NCI-H146 (cell line): ENCODE results near the gene UBE2K.
A peak's percentile ranks its signal among the peaks of the same experiment; 100 is the strongest.
"Not testable (repeated sequence)": the region's sequence is repeated elsewhere in the genome, so short reads cannot be mapped to it uniquely, and the experiment has no call there.

Source experiments
- DNase-seq: peaks from one replicate; lab custom pipeline; 2025; lab: John Stamatoyannopoulos, UW

UBE2K gene

DNA sequence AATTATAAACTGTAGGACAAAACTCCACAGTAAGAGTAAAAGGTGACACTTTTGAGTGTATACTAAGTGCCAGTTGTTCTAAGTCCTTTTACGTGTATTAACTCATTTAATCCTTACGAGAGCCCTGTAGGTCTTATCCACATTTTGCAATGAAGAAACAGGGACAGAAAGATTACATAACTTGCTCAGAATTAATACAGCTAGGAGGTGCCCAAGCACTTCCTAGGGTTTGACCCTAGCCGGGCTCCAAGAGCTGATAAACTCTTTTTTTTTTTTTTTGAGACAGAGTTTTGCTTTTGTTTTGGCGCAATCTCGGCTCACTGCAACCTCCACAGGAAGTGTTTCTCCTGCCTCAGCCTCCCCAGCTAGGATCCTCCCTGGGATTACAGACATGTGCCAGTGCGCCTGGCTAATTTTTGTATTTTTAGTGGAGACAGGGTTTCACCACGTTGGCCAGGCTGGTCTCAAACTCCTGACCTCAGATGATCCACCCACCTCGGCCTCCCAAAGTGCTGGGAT, 110.4 kb downstream of the UBE2K start:
- DNase-seq = no peak

DNA sequence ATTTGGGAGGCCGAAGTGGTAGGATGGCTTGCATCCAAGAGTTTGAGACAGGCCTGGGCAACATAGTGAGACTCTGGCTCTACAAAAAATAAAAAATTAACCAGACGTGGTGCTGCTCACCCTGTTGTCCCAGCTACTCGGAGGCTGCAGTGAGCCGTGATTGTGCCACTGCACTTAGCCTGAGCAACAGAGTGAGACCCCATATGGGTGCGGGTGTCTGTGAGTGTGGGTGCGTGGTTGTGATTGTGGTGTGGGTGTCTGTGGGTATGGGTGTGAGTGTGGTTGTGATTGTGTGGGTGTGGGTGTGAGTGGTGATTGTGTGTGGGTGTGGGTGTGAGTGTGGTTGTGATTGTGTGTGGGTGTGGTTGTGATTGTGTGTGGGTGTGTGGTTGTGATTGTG, 114.6 kb downstream of the UBE2K start:
- DNase-seq = no peak

DNA sequence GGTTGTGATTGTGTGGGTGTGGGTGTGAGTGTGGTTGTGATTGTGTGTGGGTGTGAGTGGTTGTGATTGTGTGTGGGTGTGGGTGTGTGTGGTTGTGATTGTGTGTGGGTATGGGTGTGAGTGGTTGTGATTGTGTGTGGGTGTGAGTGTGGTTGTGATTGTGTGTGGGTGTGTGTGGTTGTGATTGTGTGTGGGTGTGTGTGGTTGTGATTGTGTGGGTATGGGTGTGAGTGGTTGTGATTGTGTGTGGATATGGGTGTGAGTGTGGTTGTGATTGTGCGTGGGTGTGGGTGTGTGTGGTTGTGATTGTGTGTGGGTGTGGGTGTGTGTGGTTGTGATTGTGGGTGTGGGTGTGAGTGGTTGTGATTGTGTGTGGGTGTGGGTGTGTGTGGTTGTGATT, 115.1 kb downstream of the UBE2K start:
- not testable (repeated sequence) for DNase-seq

DNA sequence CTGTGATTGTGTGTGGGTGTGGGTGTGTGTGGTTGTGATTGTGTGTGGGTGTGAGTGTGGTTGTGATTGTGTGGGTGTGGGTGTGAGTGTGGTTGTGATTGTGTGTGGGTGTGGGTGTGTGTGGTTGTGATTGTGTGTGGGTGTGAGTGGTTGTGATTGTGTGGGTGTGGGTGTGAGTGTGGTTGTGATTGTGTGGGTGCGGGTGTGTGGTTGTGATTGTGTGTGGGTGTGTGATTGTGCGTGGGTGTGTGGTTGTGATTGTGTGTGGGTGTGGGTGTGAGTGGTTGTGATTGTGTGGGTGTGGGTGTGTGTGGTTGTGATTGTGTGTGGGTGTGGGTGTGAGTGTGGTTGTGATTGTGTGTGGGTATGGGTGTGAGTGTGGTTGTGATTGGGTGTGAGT, 115.8 kb downstream of the UBE2K start:
- DNase-seq = not testable (repeated sequence)

- DNase-seq = peak; percentile 25
These were observed 116.7 kb downstream of the UBE2K start for GRCh38 chr4:39814403-39815185.

- no peak for DNase-seq
These were observed 120.7 kb downstream of the UBE2K start for GRCh38 chr4:39818646-39819045.

GRCh38 chr4:39820186-39820585, 122.2 kb downstream of the UBE2K start:
- DNase-seq = no peak

DNA sequence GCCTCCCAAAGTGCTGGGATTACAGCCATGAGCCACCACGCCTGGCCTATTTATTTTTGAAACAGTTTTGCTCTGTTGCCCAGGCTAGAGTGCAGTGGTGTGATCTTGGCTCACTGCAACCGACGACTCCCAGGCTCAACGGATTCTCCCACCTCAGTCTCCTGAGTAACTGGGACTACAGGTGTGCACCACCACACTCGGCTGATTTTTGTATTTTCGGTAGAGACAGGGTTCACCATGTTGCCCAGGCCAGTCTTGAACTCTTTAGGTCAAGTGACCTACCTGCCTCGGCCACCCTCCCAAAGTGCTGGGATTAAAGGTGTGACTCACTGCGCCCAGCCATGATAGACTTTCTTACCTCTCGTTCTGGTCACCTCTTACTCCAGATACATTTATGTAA, 124.0 kb downstream of the UBE2K start:
- no peak for DNase-seq

GRCh38 chr4:39822662-39823061, 124.7 kb downstream of the UBE2K start:
- DNase-seq = no peak

GRCh38 chr4:39823191-39823590, 125.3 kb downstream of the UBE2K start:
- DNase-seq = no peak

DNA sequence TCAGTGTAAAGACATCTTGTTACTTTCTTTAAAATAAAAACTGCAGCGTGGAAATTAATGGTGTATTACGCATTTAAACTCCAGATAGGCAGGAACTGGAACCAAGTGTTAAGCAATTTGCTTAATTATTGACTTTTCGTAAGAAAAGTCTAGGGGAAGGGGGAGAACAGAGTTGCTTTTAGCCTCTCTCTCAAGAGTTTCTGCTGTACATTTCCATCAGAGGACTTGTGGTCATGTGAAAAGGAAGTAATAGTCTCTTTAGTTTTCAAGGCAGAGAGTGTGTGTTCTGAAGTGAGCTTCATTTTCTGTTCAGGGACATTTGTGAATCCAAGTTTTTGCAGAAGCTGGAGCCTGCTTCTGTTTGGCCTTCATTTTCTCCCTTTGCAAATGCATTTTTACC, 127.2 kb downstream of the UBE2K start:
- DNase-seq = no peak

GRCh38 chr4:39825741-39826231, 127.8 kb downstream of the UBE2K start:
- no peak for DNase-seq
